GM23338 (cell line): ENCODE data around the gene CNDP1.

Experiments used
- CREB1 ChIP-seq: fragments of 250-450 bp; sonication (Bioruptor Pico); IDR thresholded peaks from 2 replicates; pipeline ENCODE4 v1.5.0; 2020; ENCODE audit warnings: low read depth, mild to moderate bottlenecking, moderate library complexity
- EZH2 ChIP-seq: fragments of 200-600 bp; sonication (generic); IDR thresholded peaks from one replicate; pipeline ENCODE4 v1.8.0; 2017; ENCODE audit warnings: antibody characterized with exemption, mild to moderate bottlenecking, low read depth; ENCODE audit not compliant: unreplicated experiment
- EZH2phosphoT487 ChIP-seq: fragments of 200-600 bp; sonication (generic); IDR thresholded peaks from one replicate; pipeline ENCODE4 v1.8.1; 2018; ENCODE audit warnings: antibody characterized with exemption; ENCODE audit not compliant: unreplicated experiment
- POLR2AphosphoS5 ChIP-seq: IDR thresholded peaks from 2 replicates; pipeline ENCODE4 v1.6.1; 2016; ENCODE audit warnings: antibody characterized with exemption, low read depth
- ZNF331 ChIP-seq: fragments of 250-450 bp; sonication (Bioruptor Pico); IDR thresholded peaks from 2 replicates; pipeline ENCODE4 v1.5.0; 2020; ENCODE audit warnings: low read depth, mild to moderate bottlenecking, moderate library complexity
- TF ChIP-seq, protein P1 (sequence below), 2 experiments: fragments of 200-600 bp in 1 of 2; sonication (generic) in 1 of 2; conservative IDR thresholded peaks; 2 replicates each; pipeline versions ENCODE4 v1.5.1 to v1.6.1; 2016 to 2017; ENCODE audit warnings: antibody characterized with exemption in 2 of 2, low read depth in 2 of 2, mild to moderate bottlenecking in 2 of 2, moderate library complexity in 1 of 2
- TF ChIP-seq, protein P2 (sequence below): IDR thresholded peaks from one replicate; pipeline ENCODE4 v1.6.1; 2018; ENCODE audit warnings: antibody characterized with exemption; ENCODE audit not compliant: unreplicated experiment
- TF ChIP-seq, protein P3 (sequence below): fragments of 250-450 bp; sonication (Bioruptor Pico); IDR thresholded peaks from 2 replicates; pipeline ENCODE4 v1.5.0; 2020; ENCODE audit warnings: mild to moderate bottlenecking, moderate library complexity
- TF ChIP-seq, protein P4 (sequence below): IDR thresholded peaks from 2 replicates; pipeline ENCODE4 v1.6.1; 2016; ENCODE audit warnings: antibody characterized with exemption

DNA sequence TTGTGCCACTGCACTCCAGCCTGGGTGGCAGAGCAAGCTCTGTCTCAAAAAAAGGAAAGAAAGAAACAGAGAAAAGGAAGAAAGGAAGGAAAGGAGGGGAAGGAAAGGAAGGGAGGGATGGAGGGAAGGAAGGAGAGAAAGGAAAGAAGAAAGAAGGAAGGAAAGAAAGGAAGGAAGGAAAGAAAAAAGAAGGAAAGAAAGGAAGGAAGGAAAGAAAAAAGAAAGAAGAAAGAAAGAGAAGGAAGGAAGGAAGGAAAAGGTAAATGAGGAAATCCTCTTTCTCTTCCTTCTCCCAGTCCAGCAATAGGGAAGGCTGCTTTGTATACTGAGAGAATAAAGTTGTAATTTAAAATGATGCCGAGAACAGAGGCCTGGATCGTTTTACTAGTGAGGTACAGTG, 40.6 kb downstream of the CNDP1 start:
- TF ChIP-seq, protein P1, sequence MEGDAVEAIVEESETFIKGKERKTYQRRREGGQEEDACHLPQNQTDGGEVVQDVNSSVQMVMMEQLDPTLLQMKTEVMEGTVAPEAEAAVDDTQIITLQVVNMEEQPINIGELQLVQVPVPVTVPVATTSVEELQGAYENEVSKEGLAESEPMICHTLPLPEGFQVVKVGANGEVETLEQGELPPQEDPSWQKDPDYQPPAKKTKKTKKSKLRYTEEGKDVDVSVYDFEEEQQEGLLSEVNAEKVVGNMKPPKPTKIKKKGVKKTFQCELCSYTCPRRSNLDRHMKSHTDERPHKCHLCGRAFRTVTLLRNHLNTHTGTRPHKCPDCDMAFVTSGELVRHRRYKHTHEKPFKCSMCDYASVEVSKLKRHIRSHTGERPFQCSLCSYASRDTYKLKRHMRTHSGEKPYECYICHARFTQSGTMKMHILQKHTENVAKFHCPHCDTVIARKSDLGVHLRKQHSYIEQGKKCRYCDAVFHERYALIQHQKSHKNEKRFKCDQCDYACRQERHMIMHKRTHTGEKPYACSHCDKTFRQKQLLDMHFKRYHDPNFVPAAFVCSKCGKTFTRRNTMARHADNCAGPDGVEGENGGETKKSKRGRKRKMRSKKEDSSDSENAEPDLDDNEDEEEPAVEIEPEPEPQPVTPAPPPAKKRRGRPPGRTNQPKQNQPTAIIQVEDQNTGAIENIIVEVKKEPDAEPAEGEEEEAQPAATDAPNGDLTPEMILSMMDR (conservative IDR thresholded peaks at IDR 0.05; ENCODE audit: low read depth in 2 of 2), result no peak
- no peak for TF ChIP-seq EZH2
- no peak for TF ChIP-seq EZH2phosphoT487
- TF ChIP-seq, protein P2, sequence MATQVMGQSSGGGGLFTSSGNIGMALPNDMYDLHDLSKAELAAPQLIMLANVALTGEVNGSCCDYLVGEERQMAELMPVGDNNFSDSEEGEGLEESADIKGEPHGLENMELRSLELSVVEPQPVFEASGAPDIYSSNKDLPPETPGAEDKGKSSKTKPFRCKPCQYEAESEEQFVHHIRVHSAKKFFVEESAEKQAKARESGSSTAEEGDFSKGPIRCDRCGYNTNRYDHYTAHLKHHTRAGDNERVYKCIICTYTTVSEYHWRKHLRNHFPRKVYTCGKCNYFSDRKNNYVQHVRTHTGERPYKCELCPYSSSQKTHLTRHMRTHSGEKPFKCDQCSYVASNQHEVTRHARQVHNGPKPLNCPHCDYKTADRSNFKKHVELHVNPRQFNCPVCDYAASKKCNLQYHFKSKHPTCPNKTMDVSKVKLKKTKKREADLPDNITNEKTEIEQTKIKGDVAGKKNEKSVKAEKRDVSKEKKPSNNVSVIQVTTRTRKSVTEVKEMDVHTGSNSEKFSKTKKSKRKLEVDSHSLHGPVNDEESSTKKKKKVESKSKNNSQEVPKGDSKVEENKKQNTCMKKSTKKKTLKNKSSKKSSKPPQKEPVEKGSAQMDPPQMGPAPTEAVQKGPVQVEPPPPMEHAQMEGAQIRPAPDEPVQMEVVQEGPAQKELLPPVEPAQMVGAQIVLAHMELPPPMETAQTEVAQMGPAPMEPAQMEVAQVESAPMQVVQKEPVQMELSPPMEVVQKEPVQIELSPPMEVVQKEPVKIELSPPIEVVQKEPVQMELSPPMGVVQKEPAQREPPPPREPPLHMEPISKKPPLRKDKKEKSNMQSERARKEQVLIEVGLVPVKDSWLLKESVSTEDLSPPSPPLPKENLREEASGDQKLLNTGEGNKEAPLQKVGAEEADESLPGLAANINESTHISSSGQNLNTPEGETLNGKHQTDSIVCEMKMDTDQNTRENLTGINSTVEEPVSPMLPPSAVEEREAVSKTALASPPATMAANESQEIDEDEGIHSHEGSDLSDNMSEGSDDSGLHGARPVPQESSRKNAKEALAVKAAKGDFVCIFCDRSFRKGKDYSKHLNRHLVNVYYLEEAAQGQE, result no peak
- TF ChIP-seq POLR2AphosphoS5, result no peak
- TF ChIP-seq, protein P3, sequence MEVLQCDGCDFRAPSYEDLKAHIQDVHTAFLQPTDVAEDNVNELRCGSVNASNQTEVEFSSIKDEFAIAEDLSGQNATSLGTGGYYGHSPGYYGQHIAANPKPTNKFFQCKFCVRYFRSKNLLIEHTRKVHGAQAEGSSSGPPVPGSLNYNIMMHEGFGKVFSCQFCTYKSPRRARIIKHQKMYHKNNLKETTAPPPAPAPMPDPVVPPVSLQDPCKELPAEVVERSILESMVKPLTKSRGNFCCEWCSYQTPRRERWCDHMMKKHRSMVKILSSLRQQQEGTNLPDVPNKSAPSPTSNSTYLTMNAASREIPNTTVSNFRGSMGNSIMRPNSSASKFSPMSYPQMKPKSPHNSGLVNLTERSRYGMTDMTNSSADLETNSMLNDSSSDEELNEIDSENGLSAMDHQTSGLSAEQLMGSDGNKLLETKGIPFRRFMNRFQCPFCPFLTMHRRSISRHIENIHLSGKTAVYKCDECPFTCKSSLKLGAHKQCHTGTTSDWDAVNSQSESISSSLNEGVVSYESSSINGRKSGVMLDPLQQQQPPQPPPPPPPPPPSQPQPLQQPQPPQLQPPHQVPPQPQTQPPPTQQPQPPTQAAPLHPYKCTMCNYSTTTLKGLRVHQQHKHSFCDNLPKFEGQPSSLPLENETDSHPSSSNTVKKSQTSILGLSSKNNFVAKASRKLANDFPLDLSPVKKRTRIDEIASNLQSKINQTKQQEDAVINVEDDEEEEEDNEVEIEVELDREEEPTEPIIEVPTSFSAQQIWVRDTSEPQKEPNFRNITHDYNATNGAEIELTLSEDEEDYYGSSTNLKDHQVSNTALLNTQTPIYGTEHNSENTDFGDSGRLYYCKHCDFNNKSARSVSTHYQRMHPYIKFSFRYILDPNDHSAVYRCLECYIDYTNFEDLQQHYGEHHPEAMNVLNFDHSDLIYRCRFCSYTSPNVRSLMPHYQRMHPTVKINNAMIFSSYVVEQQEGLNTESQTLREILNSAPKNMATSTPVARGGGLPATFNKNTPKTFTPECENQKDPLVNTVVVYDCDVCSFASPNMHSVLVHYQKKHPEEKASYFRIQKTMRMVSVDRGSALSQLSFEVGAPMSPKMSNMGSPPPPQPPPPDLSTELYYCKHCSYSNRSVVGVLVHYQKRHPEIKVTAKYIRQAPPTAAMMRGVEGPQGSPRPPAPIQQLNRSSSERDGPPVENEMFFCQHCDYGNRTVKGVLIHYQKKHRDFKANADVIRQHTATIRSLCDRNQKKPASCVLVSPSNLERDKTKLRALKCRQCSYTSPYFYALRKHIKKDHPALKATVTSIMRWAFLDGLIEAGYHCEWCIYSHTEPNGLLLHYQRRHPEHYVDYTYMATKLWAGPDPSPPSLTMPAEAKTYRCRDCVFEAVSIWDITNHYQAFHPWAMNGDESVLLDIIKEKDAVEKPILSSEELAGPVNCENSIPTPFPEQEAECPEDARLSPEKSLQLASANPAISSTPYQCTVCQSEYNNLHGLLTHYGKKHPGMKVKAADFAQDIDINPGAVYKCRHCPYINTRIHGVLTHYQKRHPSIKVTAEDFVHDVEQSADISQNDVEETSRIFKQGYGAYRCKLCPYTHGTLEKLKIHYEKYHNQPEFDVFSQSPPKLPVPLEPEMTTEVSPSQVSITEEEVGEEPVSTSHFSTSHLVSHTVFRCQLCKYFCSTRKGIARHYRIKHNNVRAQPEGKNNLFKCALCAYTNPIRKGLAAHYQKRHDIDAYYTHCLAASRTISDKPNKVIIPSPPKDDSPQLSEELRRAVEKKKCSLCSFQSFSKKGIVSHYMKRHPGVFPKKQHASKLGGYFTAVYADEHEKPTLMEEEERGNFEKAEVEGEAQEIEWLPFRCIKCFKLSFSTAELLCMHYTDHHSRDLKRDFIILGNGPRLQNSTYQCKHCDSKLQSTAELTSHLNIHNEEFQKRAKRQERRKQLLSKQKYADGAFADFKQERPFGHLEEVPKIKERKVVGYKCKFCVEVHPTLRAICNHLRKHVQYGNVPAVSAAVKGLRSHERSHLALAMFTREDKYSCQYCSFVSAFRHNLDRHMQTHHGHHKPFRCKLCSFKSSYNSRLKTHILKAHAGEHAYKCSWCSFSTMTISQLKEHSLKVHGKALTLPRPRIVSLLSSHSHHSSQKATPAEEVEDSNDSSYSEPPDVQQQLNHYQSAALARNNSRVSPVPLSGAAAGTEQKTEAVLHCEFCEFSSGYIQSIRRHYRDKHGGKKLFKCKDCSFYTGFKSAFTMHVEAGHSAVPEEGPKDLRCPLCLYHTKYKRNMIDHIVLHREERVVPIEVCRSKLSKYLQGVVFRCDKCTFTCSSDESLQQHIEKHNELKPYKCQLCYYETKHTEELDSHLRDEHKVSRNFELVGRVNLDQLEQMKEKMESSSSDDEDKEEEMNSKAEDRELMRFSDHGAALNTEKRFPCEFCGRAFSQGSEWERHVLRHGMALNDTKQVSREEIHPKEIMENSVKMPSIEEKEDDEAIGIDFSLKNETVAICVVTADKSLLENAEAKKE (CRISPR knock-in tag), result no peak
- no peak for TF ChIP-seq CREB1
- no peak for TF ChIP-seq ZNF331 (CRISPR knock-in tag)
- TF ChIP-seq, protein P4, sequence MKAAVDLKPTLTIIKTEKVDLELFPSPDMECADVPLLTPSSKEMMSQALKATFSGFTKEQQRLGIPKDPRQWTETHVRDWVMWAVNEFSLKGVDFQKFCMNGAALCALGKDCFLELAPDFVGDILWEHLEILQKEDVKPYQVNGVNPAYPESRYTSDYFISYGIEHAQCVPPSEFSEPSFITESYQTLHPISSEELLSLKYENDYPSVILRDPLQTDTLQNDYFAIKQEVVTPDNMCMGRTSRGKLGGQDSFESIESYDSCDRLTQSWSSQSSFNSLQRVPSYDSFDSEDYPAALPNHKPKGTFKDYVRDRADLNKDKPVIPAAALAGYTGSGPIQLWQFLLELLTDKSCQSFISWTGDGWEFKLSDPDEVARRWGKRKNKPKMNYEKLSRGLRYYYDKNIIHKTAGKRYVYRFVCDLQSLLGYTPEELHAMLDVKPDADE, result no peak
